ENCODE data around the gene MIER2.

MIER2 gene

DNA sequence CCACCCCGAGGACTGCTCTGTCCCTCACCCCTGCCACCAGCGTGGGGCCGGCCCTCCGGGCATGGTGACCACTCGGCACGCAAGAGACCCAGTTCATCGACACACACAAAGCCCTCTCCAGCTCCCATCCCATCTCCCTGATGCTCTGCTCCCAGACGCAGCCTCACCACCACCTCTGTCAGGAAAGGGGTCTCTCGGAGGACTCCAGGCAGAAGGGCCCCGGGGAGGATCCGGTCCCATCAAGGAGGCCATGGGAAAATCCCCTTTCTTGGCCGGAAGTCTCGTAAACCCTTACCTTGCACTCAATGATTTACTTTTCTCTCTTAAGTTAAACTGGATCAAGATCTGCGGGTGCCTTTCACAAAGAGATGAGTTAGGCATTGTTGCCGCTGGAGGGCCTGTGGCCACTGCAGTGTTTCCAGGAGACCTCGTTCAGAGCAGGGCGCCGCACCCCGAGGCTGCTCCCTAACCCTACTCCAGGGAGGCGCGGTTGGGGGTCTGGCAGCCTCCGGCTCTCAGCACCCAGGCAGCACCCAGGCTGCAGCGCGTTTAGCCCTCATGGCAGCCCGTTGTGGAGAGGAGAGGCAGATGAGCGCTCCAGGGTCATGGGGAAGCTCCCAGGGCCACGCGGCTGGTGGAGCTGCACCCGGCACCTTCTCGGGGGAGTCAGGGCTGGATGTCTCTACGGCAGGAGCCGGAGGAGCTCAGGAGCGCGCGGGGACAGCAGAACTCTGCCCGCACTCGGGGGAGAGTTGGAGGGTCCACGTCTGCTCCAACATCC, 33.4 kb upstream of the MIER2 start:
- DNase-seq (ENCODE audit: low read depth), result no peak

DNA sequence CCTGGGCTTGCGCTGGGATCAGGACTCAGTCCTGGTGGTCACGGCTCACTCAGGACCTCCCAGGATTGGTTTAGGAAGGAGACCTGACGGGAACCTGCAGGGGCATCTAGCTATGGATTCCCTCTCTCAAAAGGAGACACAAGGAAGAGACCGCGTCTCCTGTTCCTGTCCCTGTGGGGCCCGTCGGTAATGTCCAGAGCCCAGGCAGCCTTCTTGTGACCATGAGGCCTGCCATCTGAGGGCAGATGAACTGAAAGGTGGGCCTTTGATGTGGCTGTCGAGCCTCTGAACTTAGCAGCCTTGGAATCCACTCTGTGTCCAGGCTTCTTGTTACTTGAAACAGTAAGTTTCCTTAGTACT, 31.5 kb upstream of the MIER2 start:
- DNase-seq (ENCODE audit: low read depth), result no peak

DNA sequence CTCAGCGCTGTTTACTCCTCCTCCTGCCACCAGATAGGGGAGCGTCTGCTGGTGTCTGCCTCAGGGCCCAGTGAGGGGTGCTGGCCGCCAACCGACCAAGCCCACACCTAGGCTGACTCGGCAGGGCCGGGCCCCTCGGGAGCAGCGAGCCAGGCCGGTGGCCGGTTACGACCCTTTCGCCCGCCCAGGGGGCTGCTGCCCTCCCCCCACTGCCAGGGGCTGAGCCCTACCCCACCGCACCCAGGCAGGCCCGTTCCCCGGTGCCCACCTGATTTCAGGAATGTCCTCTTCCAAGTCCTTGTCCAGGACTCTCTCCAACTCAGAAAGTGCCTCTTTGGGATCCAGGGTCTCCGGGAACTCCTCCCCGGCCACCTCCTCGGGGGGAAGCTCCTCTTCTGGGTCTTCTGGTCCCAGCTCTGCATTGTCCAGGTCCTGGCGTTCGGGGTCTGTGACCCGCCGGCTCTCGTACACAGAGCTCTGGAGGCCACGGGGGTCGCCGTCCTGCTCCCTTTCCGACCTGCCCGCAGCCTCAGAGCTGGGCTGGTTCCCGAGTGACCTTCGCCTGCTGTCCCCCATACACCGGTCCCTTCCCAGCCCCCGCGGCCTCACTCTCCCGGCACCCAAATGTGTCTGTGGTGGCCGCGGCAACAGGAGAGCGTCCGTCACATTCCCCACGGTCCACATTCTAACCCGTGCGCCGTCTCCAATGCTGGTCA, 31.0 kb upstream of the MIER2 start:
- DNase-seq (ENCODE audit: low read depth), result no peak

DNA sequence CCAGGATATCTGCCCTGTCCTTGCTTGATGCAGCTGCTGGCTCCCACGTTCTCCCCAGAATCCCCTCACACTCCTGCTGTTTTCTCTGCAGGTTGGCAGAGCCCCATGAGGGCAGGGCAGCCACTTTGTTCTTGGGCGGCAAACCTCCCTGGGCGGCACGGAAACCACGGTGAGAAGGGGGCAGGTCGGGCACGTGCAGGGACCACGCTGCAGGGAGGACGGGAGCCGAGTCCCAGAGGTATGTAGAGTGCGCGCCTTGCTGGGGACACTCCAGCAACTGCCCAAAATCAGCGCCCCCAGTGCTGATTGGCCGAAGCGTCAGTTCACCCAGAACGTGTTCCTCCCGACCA, 30.3 kb upstream of the MIER2 start:
- DNase-seq (ENCODE audit: low read depth), result no peak

DNA sequence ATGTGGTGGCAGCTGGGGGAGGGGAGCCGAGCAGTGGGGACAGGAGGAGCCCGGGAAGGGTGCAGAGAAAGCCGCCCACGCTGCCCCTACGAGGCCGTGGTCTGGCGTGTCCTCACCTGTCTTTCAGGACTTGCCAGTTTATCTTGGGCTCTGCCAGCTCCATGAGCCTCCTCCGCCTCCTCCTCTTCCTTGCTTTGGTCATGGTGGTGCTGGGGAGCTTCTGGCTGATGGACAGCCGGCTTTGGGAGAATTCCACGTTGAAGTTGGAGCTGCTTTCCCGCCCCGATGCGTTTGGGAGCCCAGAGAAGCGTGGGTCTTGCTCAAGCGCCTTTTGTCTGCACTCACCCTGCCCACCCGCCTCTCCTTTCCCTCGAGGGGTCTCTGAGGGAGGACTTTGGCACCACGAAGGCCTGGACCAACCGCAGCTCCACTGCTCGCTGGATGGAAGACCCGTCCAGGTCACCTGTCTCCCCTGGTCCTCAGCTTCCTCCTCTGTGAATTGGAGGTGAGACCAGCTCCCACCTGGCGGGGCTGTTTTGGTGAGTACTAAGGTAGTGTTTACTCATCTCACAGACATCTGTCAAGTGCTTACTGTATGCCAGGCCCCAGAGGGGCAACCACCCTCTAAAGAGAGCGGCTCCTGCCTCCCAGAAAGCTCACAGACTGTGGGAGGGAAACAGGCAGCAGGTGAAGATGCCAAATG, 29.7 kb upstream of the MIER2 start:
- no peak for DNase-seq (ENCODE audit: low read depth)

DNA sequence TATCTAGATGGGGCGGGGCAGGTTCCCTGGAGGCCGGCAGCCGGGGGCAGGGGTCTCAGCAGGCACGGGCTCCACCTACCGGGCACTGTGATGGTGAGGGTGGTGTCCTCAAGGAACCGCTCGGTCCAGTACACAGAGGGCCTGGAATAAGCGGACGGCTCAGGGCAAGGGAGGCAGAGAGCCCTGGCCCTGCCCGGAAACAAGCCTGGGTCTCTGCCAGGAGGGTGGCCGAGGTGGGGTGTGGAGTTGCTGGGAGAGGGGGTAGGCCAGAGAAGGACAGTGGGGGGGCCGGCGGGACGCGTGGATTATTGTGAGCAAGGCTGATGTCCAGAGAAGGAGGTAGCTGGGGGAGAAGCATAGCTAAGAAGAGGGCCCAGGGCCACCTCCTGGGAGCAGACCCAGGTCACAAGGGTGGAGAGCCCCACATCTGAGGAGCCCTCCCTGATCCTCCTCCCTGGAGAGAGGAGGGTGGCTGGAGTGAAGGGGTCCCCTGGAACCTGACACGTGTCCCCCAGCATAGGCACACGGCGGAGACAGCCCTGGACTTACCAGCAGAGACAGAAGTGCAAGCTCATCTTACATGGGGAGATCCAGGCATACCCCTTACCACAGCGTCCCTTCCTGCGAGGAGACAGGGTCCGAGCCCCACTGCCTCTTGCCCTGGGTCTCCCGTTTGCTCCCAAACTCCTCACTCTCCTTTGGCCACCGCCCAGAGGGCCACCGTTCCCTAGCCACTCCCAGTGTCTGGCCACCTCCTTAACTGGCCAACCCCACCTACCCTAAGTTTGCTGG, 29.0 kb upstream of the MIER2 start:
- no peak for DNase-seq (ENCODE audit: low read depth)

DNA sequence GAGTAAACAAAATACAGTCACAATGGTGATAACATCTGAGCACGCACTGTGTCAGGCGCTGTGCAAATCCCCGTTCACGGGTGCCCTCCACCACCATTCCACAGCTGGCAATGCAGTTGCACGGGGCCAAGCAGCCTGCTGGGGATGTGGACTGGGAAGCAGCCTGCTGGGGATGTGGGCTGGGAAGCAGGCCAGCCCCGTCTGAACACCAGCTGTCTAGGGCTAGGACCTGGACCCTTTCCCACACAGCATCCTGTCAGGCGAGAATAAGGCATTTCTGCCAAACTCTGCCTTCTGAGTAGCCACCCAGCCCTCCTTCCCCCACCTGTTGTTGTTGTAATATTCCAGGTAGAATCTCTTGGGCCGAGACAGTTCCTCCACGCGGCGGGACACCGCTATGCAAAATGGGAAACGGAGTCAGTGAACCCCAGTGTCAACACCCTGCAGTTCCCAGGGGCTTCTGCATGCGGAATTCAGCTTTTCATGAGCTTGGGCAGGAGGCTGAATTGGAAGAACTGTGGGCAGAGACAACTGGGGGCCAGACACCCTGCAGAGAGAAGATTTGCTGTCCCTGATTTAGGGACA, 27.8 kb upstream of the MIER2 start:
- no peak for DNase-seq (ENCODE audit: low read depth)

DNA sequence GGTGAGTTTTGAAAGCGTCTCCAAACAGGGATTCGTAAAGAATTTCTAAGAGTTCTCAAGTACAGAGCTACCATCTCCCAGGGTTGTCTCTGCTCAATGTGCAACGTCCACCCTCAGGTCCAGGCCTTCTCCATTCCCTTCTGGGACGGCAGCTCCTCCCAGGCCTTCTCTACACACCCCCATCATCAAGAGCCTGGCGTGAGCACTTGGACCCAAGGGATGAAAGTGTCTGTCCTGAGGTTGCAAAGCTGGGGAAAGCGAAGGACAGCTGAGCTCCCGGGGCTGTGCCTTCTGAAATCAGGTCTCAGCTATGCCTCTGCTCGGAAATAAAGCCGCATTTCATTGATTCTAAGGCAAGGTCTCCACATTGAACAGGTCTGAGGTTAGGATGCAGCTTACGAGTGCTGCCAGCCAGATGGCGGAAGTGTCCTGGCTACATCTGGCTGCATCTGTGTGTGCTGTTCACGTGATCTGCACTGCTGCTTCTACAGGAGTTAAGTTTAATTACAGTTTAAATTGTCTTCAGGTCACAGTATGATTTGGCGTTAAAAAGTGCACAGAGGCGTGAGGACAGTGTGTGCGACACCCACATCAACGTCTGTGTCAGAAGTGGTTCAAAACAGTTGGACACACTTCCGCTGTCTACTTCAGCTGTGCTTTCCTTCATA, 27.0 kb upstream of the MIER2 start:
- no peak for DNase-seq (ENCODE audit: low read depth)

DNA sequence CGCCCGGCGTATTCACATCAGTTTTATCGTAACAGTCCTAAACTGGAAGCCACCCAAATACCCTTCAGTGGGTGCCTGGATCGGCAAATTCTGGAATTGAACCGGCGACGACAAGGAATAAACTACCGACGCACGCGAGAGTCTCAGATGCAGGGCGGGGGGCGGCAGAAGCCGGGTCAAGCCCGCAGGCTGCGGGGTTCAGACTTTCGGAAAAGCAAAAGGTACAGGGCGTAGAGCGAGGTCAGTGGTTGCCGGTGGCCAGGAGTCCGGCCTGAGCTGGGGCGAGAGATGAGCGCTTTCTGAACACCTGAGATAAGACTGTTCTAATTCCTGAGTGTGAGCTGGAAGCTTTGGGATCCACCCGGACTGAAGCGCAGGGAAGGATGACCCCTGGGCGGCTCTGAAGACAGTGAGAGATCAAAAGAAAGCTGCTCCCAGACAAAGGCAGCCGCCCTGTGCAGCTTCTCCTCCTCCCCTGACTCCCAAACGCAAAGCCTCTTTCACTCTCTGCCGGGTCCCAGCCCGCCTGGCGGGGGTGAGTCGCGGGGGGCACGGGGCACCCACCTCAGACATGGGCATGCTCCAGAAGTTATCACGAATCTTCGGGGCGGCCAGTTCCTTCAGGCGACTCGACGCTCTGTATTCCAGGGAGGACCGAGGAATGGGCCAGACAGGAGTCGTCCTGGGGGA, 26.2 kb upstream of the MIER2 start:
- no peak for DNase-seq (ENCODE audit: low read depth)

DNA sequence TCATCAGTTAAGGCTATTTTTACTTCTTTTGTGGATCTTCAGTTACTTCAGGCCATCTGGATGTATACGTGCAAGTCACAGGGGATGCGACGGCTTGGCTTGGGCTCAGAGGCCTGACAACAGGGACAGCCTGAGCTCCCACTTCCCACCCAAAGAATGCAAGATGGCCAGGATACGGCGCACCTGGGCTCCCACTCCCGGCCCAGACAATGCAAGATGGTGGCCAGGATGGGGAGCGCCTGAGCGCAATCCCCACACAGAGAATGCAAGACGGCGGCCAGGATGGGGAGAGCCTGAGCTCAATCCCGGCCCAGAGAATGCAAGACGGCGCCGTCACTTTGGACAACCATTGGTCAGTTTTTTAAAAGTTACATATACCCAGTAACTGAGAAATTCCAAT, 25.3 kb upstream of the MIER2 start:
- no peak for DNase-seq (ENCODE audit: low read depth)

DNA sequence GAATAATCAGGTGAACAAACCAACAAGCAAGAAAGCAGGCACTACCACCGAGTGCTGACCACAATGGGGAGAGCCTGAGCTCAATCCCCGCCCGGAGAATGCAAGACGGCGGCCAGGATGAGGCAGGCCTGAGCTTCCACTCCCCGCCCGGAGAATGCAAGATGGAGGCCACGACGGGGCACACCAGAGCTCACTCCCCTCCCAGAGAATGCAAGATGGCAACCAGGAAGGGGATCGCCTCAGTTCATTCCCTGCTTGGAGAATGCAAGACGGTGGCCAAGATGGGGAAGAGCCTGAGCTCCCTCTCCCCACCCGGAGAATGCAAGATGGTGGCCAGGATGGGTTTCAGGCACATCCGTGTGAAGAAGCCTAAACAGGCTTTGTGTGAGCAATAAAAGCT, 24.7 kb upstream of the MIER2 start:
- no peak for DNase-seq (ENCODE audit: low read depth)

DNA sequence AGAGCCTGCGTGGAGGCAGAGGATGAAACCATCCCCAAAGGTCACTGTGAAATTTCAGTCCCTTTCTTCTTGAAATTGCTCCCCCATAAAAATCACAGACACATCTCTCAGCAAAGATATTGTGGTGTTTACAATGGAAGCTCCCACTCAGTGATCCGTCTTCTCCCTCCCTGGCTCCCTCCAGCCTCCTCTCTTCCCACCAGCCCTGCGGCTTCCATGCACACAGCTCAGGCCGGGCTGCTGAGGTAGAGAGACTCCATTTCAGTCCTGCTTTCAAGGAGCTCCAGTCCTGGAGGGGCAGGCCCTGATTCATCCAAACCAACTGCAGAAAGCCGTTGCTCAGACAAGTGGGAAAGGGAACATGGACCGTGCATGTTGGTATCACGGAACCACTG, 24.0 kb upstream of the MIER2 start:
- no peak for DNase-seq (ENCODE audit: low read depth)

DNA sequence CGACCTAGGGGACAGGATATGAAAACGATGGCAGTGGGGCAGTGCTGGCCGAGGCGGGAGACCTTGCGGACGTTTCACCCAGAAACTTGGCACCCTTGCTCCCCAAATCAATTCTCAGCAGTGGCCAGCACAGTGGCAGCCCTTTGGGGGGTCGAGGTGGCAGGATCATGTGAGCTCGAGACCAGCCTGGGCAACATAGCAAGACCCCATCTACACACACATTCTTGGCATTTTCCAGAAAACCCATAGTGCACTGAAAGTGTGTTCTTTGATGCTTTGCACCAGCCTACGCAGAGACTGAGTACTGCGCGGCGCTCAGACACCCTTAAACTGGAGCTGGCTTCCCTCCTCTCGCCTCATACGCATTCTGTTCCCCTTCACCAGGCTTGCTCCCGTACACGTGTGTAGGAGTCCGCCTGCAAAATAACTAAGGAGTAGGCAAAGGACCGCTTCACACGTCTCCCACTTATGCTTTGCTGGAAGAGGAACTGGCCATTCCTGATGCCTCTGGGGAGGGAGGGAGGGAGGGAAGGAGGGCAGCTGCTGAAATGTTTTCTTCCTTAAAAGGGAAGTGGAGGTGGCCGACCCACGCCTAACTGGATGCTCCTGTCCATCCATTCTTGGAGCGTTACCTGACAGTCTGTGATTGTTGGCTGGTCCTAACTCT, 23.5 kb upstream of the MIER2 start:
- DNase-seq (ENCODE audit: low read depth), result no peak

DNA sequence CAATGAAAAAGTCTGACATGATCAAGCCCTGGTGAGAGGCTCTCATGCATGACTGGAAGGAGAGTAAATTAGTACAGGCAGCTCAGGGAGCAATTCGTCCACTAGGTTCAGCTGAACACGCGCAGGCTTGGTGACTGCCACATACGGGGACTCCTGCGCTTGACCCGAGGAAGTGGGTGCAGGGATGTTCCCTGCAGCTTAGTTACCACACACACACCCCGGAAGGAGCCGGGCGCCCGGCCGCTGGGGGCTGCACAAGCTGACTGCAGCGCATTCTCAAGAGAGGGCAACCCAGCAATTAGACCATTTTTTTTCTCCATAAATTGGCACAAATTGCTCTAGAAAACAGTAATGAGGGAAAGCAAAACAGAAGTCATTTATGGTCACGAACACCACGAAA, 23.0 kb upstream of the MIER2 start:
- DNase-seq (ENCODE audit: low read depth), result no peak

DNA sequence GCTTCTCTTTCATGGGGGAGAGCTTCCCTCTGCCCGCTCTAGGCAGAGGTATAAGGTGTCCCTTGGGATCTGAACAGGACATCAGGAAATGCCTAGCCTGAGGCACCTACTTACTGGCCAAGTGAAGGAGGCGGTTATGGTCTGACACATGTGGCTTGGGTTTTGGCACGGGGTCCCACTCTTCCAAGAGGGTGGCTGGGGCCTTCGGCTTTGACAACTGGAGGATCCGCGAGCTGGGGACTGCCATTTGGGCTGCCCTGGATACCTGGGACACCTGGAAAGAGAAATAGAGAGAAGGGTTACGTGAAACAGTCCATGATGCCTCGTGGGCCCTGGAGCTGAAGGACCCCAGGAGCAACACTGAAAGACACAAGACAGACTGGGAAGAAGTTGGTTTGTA, 22.4 kb upstream of the MIER2 start:
- DNase-seq (ENCODE audit: low read depth), result no peak

DNA sequence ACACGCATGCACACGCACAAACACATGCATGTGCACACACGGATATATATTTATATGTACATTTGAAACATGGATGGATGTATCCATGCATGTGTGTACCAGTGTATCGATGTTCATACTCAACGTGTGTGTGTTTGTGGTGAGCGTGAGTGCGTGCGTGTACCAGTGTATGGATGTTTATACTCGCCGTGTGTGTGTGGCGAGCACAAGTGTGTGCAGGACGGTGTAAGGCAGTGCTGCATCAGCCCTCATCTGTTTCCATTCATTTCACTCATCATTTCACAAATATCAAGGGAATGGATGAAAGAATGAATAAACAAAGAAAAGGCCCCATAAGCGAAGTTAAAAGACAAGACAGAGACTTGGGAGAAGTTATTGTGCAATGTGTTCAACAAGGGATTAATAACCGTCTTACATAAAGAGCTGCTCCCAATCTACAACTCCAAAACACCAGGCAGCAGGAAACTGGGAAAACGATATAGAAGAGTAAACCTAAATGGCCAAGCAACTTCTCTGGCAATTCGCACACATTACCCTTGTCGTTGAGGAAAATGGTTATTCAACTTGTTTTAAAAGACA, 21.7 kb upstream of the MIER2 start:
- no peak for DNase-seq (ENCODE audit: low read depth)

DNA sequence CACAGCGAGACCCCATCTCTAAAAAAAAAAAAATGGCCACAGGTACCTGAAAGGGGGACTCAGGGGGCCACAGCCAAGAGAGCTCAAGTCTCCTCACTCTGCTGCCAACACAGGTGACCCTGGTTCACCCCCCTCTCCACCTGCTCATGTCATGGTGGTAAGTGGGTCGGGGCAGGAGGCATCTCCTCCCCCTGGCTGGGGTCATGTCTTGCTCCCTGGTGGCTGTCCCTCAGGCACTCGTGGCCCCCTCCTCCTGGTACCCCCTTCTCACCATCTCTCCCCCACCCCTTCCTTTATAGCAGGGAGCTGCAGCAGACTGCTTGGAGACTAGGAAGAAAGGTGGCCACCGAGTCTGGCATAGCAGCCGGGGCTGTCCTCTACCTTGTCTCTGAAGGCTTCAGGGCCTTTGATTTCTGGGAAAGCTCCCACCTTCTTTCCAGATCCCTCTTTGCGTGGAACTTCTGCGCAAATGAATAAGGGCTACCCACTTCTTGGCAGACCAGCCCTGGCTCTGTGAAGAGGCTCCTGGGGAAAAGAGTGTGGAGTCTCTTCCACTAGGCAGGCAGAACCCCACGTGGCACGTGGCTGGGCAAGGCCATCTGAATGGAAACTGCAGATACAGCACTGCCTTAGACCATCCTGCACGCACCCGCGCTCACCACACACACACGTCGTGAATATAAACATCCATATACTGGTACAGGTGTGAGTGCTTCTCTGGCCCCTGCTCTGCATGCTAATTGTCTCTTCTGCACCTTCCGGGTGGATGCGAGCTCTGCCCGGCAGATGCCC, 20.1 kb upstream of the MIER2 start:
- DNase-seq (ENCODE audit: low read depth), result no peak

DNA sequence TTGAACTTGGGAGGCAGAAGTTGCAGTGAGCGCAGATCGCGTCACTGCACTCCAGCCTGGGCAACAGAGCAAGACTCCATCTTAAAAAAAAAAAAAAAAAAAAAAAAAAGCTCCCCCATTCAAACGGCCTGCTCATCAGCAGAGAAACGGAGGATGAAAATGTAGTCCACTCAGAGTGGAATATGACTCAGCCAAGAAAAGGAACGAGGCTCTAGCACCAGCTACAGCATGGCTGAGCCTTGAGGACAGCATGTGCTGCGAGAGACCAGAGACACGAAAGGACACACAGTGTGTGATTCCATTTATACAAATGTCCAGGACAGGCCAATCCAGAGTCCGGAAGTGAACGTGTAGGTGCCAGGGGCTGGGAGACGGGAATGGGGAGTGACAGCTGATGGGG, 18.1 kb upstream of the MIER2 start:
- DNase-seq (ENCODE audit: low read depth), result no peak

DNA sequence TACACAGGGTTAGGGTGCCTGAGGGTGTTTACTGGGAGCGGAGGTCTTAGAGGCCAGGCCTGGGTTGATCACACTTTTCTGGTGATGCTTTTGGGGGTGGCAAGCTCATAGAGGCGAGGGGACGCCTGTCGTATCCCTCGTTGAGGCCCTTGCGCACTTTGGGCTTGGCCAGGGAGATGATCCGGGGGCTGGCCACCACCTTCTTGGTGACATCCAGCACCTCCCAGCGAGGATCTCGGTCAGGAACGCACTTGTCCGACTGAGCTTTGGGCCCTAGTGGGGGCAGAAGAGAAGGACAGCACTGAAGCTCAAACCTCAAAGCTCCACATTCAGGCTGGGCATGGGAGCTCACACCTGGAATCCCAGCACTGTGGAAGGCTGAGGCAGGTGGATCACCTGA, 17.6 kb upstream of the MIER2 start:
- DNase-seq (ENCODE audit: low read depth), result no peak

DNA sequence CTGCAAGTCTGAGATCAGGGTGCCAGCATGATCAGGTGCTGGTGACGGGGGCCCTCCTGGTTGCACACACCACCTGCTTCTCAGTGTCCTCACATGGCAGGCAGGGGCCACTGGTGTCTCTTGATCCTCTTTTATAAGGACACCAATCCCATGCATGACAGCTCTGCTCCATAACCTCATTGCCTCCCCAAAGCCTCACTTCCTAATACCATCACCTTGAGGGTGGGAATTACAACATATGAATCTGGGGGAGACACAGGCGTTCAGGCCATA, 15.0 kb upstream of the MIER2 start:
- DNase-seq (ENCODE audit: low read depth), result no peak
